HEK293 (cell line): ENCODE results near the gene OSBPL10.

Experiments used
- CTCF ChIA-PET: fragments of 350-600 bp; formaldehyde crosslinking; extraction: SDS; loops from one replicate; lab custom pipeline; 2021; ENCODE audit warnings: antibody characterized with exemption; lab: Yijun Ruan, JAX
- POLR2A ChIA-PET: fragments of 300-600 bp; formaldehyde crosslinking; extraction: SDS; loops from one replicate; lab custom pipeline; 2020; ENCODE audit warnings: antibody characterized with exemption, inconsistent platforms; lab: Yijun Ruan, JAX
- H3K27ac ChIP-seq: fragments of 200-500 bp; sonication (Bioruptor generic); 2 replicates; pipeline ENCODE4 v1.5.1; 2014; ENCODE audit warnings: low read depth, low read length, control low read depth, inconsistent platforms; ENCODE audit errors: extremely low read depth
- H3K36me3 ChIP-seq, 2 experiments: fragments of 200-500 bp in 1 of 2; sonication (Bioruptor generic) in 1 of 2; 1 replicate in 1 of 2; 2 replicates in 1 of 2; pipeline ENCODE4 v1.5.1; 2014 to 2017; ENCODE audit warnings: inconsistent platforms in 2 of 2, low read length in 2 of 2; ENCODE audit not compliant: control insufficient read depth in 2 of 2, insufficient read depth in 1 of 2
- H3K4me1 ChIP-seq: fragments of 200-500 bp; sonication (Bioruptor generic); 2 replicates; pipeline ENCODE4 v1.5.1; 2014; ENCODE audit warnings: mild to moderate bottlenecking, low read length, inconsistent platforms; ENCODE audit not compliant: control insufficient read depth, insufficient read depth
- H3K4me3 ChIP-seq: 2 replicates; pipeline ENCODE4 v1.5.1; 2011; ENCODE audit warnings: low read depth, mild to moderate bottlenecking, control low read depth, low read length, moderate library complexity
- H3K9me3 ChIP-seq: fragments of 200-500 bp; sonication (Bioruptor generic); 2 replicates; pipeline ENCODE4 v1.5.1; 2014; ENCODE audit warnings: low read depth, low read length, inconsistent platforms; ENCODE audit not compliant: control insufficient read depth, insufficient read depth
- CTCF ChIP-seq: fragments of 450-650 bp; formaldehyde crosslinking; IDR thresholded peaks from 2 replicates; pipeline ENCODE4 v1.5.1; 2016; ENCODE audit warnings: missing biosample characterization, missing genetic modification characterization
- ELK4 ChIP-seq: IDR thresholded peaks from 2 replicates; pipeline ENCODE4 v1.6.1; 2011; ENCODE audit warnings: mild to moderate bottlenecking, low read depth, low read length, borderline replicate concordance
- GLI4 ChIP-seq: fragments of 450-650 bp; formaldehyde crosslinking; IDR thresholded peaks from 2 replicates; pipeline ENCODE4 v1.5.1; 2016; ENCODE audit warnings: missing biosample characterization, missing genetic modification characterization
- KLF7 ChIP-seq: fragments of 450-650 bp; formaldehyde crosslinking; IDR thresholded peaks from 2 replicates; pipeline ENCODE4 v1.5.1; 2016; ENCODE audit warnings: missing biosample characterization, missing genetic modification characterization, borderline replicate concordance
- MEIS1 ChIP-seq: sonication (generic); formaldehyde crosslinking; IDR thresholded peaks from 2 replicates; pipeline ENCODE4 v1.8.1; 2022; ENCODE audit warnings: missing genetic modification reagents, mild to moderate bottlenecking, borderline replicate concordance
- OSR2 ChIP-seq: fragments of 450-650 bp; formaldehyde crosslinking; IDR thresholded peaks from 2 replicates; pipeline ENCODE4 v1.5.1; 2016; ENCODE audit warnings: missing biosample characterization, missing genetic modification characterization
- SP7 ChIP-seq: fragments of 450-650 bp; formaldehyde crosslinking; IDR thresholded peaks from 2 replicates; pipeline ENCODE4 v1.5.1; 2016; ENCODE audit warnings: missing biosample characterization, missing genetic modification characterization
- WT1 ChIP-seq: fragments of 450-650 bp; formaldehyde crosslinking; IDR thresholded peaks from 2 replicates; pipeline ENCODE4 v1.5.1; 2016; ENCODE audit warnings: missing biosample characterization, missing genetic modification characterization
- YY2 ChIP-seq: fragments of 450-650 bp; formaldehyde crosslinking; IDR thresholded peaks from 2 replicates; pipeline ENCODE4 v1.5.1; 2016; ENCODE audit warnings: missing biosample characterization, missing genetic modification characterization
- ZBTB7A ChIP-seq: fragments of 450-650 bp; formaldehyde crosslinking; IDR thresholded peaks from 2 replicates; pipeline ENCODE4 v1.5.1; 2016; ENCODE audit warnings: low read depth, missing biosample characterization, missing genetic modification characterization
- ZNF335 ChIP-seq: fragments of 450-650 bp; formaldehyde crosslinking; conservative IDR thresholded peaks from 2 replicates; pipeline ENCODE4 v1.5.1; 2016; ENCODE audit warnings: missing biosample characterization, missing genetic modification characterization
- ZNF350 ChIP-seq: fragments of 450-650 bp; formaldehyde crosslinking; IDR thresholded peaks from 2 replicates; pipeline ENCODE4 v1.5.0; 2017; ENCODE audit warnings: missing biosample characterization, mild to moderate bottlenecking, missing genetic modification characterization
- ZNF423 ChIP-seq: fragments of 450-650 bp; formaldehyde crosslinking; IDR thresholded peaks from 2 replicates; pipeline ENCODE4 v1.5.1; 2016; ENCODE audit warnings: missing biosample characterization, missing genetic modification characterization
- ZNF426 ChIP-seq: fragments of 450-650 bp; formaldehyde crosslinking; IDR thresholded peaks from 2 replicates; pipeline ENCODE4 v1.5.1; 2017; ENCODE audit warnings: missing biosample characterization, missing genetic modification characterization, mild to moderate bottlenecking, inconsistent platforms, moderate library complexity
- ZNF558 ChIP-seq: fragments of 450-650 bp; formaldehyde crosslinking; IDR thresholded peaks from 2 replicates; pipeline ENCODE4 v1.5.1; 2016; ENCODE audit warnings: missing biosample characterization, missing genetic modification characterization
- ZNF585B ChIP-seq: fragments of 450-650 bp; formaldehyde crosslinking; IDR thresholded peaks from 2 replicates; pipeline ENCODE4 v1.5.1; 2016; ENCODE audit warnings: missing biosample characterization, missing genetic modification characterization
- ZNF600 ChIP-seq: fragments of 450-650 bp; formaldehyde crosslinking; IDR thresholded peaks from 2 replicates; pipeline ENCODE4 v1.5.1; 2016; ENCODE audit warnings: missing biosample characterization, missing genetic modification characterization
- ZNF623 ChIP-seq: fragments of 450-650 bp; formaldehyde crosslinking; IDR thresholded peaks from 2 replicates; pipeline ENCODE4 v1.5.1; 2016; ENCODE audit warnings: missing biosample characterization, missing genetic modification characterization
- ZNF664 ChIP-seq: fragments of 450-650 bp; formaldehyde crosslinking; IDR thresholded peaks from 2 replicates; pipeline ENCODE4 v1.5.1; 2016; ENCODE audit warnings: missing biosample characterization, missing genetic modification characterization
- ZNF677 ChIP-seq: fragments of 450-650 bp; IDR thresholded peaks from 2 replicates; pipeline ENCODE4 v1.5.0; 2018; ENCODE audit warnings: missing biosample characterization, mild to moderate bottlenecking, missing genetic modification characterization, moderate library complexity
- ZNF791 ChIP-seq: fragments of 450-650 bp; formaldehyde crosslinking; IDR thresholded peaks from 2 replicates; pipeline ENCODE4 v1.5.1; 2016; ENCODE audit warnings: missing biosample characterization, missing genetic modification characterization
- ZSCAN23 ChIP-seq: fragments of 450-650 bp; formaldehyde crosslinking; IDR thresholded peaks from 2 replicates; pipeline ENCODE4 v1.5.1; 2016; ENCODE audit warnings: missing biosample characterization, missing genetic modification characterization
- TF ChIP-seq, protein P1 (sequence below): fragments of 450-650 bp; formaldehyde crosslinking; IDR thresholded peaks from 2 replicates; pipeline ENCODE4 v1.5.1; 2016; ENCODE audit warnings: missing biosample characterization, missing genetic modification characterization
- TF ChIP-seq, protein P2 (sequence below): fragments of 450-650 bp; formaldehyde crosslinking; IDR thresholded peaks from 2 replicates; pipeline ENCODE4; 2016; ENCODE audit warnings: missing biosample characterization, missing genetic modification characterization

The OSBPL10 gene

DNA sequence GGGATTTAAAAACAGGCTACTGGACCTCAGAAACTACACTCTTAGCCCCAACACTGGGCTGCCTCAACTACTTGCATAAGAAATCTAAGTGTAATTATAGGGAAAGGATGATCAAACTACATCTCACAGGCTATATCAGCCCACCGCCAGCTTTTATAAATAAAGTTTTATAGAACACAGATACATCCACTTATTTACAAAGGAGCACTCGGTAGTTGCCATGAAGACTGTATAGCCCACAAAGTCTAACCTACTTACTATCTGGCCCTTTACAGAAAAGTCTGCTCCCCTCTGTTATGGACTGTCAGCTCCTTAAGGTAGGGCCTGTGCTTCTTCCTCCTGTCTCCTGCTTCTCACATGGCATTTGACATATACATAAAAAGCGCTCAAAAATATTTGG is 9.5 kb downstream of the OSBPL10 start:
- H3K4me1 ChIP-seq, result peaks cover 2% of the 10 kb centered on the region; the same call in 1 of the 2 replicates
- ChIA-PET CTCF (interaction anchor here (0.7 kb wide), 1 partner anchor 853 kb away, joined by 3 read pairs; no protein-coding TSS in a partner anchor), POLR2A (interaction anchor here (0.6 kb wide), 2 partner anchors 131 to 855 kb away, joined by 4 to 5 read pairs; no protein-coding TSS in a partner anchor)
- no peak for TF ChIP-seq KLF7 (tag by site-specific recombination)
- no peak for TF ChIP-seq ZNF623 (tag by site-specific recombination)
- TF ChIP-seq YY2, result no peak
- TF ChIP-seq ZNF423, result no peak
- TF ChIP-seq ZBTB7A (tag by site-specific recombination), result no peak
- no peak for TF ChIP-seq ZNF677 (tag by site-specific recombination)
- no peak for TF ChIP-seq ZSCAN23 (tag by site-specific recombination)
- TF ChIP-seq WT1 (tag by site-specific recombination), result no peak
- TF ChIP-seq ZNF600 (tag by site-specific recombination), result no peak
- TF ChIP-seq, protein P1, sequence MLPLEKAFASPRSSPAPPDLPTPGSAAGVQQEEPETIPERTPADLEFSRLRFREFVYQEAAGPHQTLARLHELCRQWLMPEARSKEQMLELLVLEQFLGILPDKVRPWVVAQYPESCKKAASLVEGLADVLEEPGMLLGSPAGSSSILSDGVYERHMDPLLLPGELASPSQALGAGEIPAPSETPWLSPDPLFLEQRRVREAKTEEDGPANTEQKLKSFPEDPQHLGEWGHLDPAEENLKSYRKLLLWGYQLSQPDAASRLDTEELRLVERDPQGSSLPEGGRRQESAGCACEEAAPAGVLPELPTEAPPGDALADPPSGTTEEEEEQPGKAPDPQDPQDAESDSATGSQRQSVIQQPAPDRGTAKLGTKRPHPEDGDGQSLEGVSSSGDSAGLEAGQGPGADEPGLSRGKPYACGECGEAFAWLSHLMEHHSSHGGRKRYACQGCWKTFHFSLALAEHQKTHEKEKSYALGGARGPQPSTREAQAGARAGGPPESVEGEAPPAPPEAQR (tag by site-specific recombination), result no peak
- no peak for TF ChIP-seq CTCF (tag by site-specific recombination)
- no peak for TF ChIP-seq ELK4
- TF ChIP-seq ZNF558, result no peak
- no peak for TF ChIP-seq ZNF350 (tag by site-specific recombination)
- no peak for TF ChIP-seq ZNF426 (tag by site-specific recombination)
- TF ChIP-seq ZNF585B (tag by site-specific recombination), result no peak
- TF ChIP-seq, protein P2, sequence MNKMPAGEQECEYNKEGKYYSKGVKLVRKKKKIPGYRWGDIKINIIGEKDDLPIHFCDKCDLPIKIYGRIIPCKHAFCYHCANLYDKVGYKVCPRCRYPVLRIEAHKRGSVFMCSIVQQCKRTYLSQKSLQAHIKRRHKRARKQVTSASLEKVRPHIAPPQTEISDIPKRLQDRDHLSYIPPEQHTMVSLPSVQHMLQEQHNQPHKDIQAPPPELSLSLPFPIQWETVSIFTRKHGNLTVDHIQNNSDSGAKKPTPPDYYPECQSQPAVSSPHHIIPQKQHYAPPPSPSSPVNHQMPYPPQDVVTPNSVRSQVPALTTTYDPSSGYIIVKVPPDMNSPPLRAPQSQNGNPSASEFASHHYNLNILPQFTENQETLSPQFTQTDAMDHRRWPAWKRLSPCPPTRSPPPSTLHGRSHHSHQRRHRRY (tag by site-specific recombination), result no peak
- no peak for TF ChIP-seq GLI4 (tag by site-specific recombination)
- no peak overlapping the region for H3K4me3 ChIP-seq
- H3K36me3 ChIP-seq, result no peaks in the 10 kb centered on the region
- no peak overlapping the region for H3K27ac ChIP-seq
- no peaks in the 10 kb centered on the region for H3K9me3 ChIP-seq

- TF ChIP-seq ZNF664 (tag by site-specific recombination) (0 out of 2 replicates have a peak, but pooled peaks have one; percentile 3), ZNF791 (tag by site-specific recombination) (no peak), SP7 (tag by site-specific recombination) (peak; percentile 89), MEIS1 (CRISPR knock-in tag) (peak; percentile 93), OSR2 (tag by site-specific recombination) (0 out of 2 replicates have a peak, but pooled peaks have one; percentile 5), ZNF558 (no peak), ZNF335 (tag by site-specific recombination) (peak; percentile 62)
- ChIA-PET POLR2A (interaction anchor here (0.7 to 1.6 kb wide), 2 partner anchors 12 to 14 kb away, joined by 3 to 4 read pairs; partner anchors contain the start of genes OSBPL10 and ZNF860), CTCF (no interaction called here)
- H3K4me1 ChIP-seq, result peaks cover 2% of the 10 kb centered on the region; the same call in 1 of the 2 replicates
- H3K9me3 ChIP-seq, result no peaks in the 10 kb centered on the region
- H3K27ac ChIP-seq, result peak overlapping the region; percentile 47
- no peaks in the 10 kb centered on the region for H3K36me3 ChIP-seq
- no peak overlapping the region for H3K4me3 ChIP-seq
Measured at GRCh38 chr3:31968927-31969418, 12.1 kb downstream of the OSBPL10 start.
